Epithelial cell of esophagus (primary cell): ENCODE data around the gene CAPZB.

Source experiments
- DNase-seq: peaks from one replicate; pipeline ENCODE4 v3.0.0; 2010; ENCODE audit warnings: low read depth
- H3K4me3 ChIP-seq: 2 replicates; pipeline ENCODE4 v1.5.1; 2011; ENCODE audit warnings: mild to moderate bottlenecking, low read length, control low read depth
- TF ChIP-seq, protein P1 (sequence below): IDR thresholded peaks from 2 replicates; pipeline ENCODE4 v1.5.1; 2011; ENCODE audit warnings: low read depth, mild to moderate bottlenecking, low read length, control low read depth, inconsistent platforms; ENCODE audit not compliant: insufficient read depth; ENCODE audit errors: missing control alignments

The CAPZB gene

DNA sequence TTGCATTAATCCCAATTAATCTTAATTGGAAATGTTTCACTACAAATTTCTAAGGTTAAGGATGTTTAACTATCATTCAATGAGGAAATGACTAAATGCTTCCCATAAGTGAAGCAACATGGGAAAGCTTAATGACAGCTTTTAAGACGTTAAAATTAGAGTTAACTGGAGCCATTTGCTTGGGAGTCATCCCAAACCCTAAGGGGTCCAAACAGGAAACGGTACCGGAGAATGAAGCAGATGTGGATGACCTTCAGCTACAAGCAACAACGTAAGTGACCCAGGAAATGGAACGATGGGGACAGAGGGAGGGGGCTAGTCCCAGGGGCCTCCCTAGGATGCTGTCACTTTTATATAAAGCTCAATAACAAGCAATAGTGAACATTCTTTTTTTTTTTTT, 62.2 kb downstream of the CAPZB start:
- TF ChIP-seq, protein P1, sequence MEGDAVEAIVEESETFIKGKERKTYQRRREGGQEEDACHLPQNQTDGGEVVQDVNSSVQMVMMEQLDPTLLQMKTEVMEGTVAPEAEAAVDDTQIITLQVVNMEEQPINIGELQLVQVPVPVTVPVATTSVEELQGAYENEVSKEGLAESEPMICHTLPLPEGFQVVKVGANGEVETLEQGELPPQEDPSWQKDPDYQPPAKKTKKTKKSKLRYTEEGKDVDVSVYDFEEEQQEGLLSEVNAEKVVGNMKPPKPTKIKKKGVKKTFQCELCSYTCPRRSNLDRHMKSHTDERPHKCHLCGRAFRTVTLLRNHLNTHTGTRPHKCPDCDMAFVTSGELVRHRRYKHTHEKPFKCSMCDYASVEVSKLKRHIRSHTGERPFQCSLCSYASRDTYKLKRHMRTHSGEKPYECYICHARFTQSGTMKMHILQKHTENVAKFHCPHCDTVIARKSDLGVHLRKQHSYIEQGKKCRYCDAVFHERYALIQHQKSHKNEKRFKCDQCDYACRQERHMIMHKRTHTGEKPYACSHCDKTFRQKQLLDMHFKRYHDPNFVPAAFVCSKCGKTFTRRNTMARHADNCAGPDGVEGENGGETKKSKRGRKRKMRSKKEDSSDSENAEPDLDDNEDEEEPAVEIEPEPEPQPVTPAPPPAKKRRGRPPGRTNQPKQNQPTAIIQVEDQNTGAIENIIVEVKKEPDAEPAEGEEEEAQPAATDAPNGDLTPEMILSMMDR = no peak
- DNase-seq = no peak
- no peak overlapping the region for H3K4me3 ChIP-seq

GRCh38 chr1:19421365-19421764, 64.0 kb downstream of the CAPZB start:
- TF ChIP-seq, protein P1 = no peak
- no peak for DNase-seq
- no peak overlapping the region for H3K4me3 ChIP-seq

DNA sequence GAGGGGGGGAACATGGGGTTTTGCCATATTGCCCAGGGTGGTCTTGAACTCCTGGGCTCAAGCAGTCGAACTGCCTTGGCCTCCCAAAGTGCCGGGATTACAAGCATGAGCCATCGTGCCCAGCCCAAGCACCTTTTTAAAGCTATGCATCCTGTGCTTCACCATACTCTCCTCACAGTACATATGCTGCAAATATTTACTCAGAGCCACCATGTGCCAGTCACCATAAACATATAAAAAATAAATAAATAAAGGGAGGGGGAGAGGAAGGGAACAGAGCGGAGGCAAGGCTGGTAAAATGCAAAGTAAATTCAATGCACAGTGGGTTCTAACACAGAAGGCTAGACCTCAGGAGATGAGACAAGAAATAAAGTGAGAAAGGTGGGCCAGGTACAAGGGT, 64.7 kb downstream of the CAPZB start:
- H3K4me3 ChIP-seq = no peak overlapping the region
- TF ChIP-seq, protein P1 = no peak
- no peak for DNase-seq

DNA sequence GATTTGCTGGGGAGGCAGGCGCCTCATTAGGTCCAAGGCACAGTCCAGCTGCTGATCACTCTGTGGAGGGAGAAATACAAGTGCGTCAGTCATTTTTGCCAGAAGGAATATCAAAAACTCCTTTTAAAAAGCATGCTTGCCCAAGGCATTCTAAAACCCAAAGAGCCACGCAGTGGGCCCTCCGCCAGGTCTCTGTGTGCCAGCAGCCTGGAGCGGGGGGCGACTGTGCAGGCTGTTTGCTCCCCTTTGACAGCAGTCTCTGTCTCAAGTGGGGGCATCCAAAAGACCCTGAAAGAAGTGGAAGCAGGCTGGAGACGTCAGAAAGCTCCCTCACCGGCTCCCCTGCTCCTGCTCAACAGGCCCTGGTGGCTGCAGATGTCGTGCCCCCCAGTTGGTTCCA, 65.6 kb downstream of the CAPZB start:
- no peak for DNase-seq
- no peak overlapping the region for H3K4me3 ChIP-seq
- TF ChIP-seq, protein P1 = no peak

DNA sequence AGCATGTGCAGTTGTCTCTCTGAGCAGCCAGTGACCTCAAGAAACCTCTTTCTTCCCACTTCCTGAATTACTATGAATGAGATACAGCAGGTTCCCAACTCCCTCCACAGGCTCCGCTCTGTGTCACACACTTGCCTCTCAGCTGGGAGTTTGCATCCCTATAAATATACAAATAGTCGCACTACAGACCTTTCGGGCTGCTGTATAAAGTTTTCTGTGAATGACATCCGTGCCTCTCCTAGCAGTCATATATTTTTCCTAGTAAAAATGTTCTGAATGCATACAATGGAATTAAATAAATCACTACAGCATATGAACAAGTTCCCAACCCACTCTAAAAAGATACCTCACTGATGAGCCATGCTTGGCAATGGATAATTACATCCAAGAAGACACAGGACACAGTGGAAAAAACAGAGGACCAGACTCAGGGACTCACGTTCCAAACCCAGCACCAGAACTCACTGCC, 66.8 kb downstream of the CAPZB start:
- DNase-seq = no peak
- TF ChIP-seq, protein P1 = no peak
- H3K4me3 ChIP-seq = no peak overlapping the region

DNA sequence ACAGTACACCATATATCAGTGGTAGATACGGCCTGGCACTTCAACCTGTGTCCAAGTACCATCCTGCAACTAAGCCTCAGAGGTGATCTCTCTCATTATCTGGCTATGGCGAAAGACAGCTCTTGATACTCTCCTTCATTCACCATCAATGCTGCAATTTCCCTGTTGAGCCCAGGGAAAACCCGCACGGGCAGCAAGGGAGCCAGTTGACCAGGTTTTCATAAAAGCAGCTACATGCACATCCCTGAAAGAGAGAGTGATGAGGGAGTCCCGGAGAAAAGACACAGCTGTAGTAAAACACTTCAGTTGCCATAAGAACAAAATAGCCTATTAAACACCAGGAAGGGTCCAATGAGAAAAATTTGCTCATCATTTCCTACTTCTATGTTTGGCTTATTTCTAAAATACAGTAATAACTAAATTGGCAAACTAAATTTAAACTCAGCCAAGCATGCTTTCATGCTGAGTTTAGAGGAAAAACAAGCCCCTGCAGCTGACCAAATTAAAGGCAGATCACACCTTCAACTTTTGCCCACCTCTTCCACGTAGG, 68.3 kb downstream of the CAPZB start:
- no peak overlapping the region for H3K4me3 ChIP-seq
- TF ChIP-seq, protein P1 = no peak
- peak; percentile 63 for DNase-seq

GRCh38 chr1:19416145-19416544, 69.2 kb downstream of the CAPZB start:
- TF ChIP-seq, protein P1 = no peak
- peak; percentile 81 for DNase-seq
- no peak overlapping the region for H3K4me3 ChIP-seq
